C4-2B (cell line): ENCODE measurements around the gene FGF19.

Experiments used
- ZFX ChIP-seq: fragments of 450-650 bp; IDR thresholded peaks from 2 replicates; pipeline ENCODE4 v1.6.1; 2017
- TF ChIP-seq, protein P1 (sequence below): fragments of 450-650 bp; conservative IDR thresholded peaks from 2 replicates; pipeline ENCODE4 v1.5.1; 2017; ENCODE audit warnings: mild to moderate bottlenecking

DNA sequence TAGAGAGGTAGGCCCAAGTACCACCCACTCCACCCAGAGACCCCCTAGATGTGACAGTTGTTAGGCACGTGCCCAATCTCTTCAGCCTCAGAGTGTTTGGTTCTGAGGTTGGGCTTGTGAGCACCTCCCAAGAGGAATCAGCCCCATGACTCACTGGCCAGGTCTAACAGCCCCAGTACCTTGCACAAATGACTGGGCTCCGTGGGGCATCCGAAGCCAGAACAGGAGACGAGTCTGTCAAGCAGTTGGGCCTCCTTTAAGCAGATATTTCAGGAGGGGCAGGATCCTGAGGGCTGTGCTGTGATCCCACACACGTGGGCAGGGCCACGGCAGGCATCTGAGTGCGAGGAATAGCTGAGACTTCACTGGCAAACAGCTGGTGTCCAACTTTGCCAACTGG, 29.1 kb upstream of the FGF19 start:
- TF ChIP-seq, protein P1, sequence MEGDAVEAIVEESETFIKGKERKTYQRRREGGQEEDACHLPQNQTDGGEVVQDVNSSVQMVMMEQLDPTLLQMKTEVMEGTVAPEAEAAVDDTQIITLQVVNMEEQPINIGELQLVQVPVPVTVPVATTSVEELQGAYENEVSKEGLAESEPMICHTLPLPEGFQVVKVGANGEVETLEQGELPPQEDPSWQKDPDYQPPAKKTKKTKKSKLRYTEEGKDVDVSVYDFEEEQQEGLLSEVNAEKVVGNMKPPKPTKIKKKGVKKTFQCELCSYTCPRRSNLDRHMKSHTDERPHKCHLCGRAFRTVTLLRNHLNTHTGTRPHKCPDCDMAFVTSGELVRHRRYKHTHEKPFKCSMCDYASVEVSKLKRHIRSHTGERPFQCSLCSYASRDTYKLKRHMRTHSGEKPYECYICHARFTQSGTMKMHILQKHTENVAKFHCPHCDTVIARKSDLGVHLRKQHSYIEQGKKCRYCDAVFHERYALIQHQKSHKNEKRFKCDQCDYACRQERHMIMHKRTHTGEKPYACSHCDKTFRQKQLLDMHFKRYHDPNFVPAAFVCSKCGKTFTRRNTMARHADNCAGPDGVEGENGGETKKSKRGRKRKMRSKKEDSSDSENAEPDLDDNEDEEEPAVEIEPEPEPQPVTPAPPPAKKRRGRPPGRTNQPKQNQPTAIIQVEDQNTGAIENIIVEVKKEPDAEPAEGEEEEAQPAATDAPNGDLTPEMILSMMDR: no peak
- TF ChIP-seq ZFX: no peak
